ENCODE results near the gene ADAT3.

DNA sequence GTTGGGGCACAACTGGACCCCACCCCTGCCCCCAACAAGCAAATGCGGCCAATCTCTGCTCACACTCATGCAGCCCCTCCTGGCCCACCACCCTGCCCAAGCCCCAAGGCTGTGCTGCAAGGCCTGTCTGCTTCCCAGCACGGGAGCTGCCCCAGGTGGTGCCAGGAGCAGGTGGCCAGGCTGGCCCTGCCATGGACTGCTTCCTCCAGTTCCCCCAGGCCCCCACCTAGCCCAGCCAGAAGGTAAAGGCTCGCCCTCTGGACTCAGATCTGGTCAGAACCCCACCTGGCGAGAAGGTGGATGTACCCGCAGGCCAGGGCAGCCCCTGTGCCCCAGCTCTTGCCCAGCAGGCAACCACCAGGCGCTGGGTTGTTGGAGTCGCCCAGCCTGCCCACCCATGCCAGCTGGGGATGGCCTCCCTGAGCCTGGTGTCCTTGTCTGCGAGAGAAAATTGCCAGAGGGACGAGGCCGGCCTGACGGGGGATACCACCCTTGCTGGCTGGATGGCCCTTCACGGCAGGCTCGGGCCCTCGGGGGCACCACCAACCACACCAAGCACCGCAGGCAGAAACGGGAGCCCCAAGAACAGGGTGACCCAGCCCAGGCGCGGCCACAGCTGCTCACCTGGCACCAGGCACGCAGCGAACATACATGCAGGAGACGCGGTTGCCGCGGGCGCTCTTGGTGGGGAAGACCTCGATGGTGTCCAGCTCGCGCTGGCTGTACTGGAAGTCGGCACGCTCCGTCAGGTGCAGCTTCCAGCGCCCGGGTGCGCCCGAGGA is 24.4 kb upstream of the ADAT3 start:
- TF ChIP-seq, protein P1, sequence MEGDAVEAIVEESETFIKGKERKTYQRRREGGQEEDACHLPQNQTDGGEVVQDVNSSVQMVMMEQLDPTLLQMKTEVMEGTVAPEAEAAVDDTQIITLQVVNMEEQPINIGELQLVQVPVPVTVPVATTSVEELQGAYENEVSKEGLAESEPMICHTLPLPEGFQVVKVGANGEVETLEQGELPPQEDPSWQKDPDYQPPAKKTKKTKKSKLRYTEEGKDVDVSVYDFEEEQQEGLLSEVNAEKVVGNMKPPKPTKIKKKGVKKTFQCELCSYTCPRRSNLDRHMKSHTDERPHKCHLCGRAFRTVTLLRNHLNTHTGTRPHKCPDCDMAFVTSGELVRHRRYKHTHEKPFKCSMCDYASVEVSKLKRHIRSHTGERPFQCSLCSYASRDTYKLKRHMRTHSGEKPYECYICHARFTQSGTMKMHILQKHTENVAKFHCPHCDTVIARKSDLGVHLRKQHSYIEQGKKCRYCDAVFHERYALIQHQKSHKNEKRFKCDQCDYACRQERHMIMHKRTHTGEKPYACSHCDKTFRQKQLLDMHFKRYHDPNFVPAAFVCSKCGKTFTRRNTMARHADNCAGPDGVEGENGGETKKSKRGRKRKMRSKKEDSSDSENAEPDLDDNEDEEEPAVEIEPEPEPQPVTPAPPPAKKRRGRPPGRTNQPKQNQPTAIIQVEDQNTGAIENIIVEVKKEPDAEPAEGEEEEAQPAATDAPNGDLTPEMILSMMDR (IDR thresholded peaks at IDR 0.05; ENCODE audit: low read depth, low read length, poor library complexity, severe bottlenecking), result no peak
- TF ChIP-seq EZH2phosphoT487 (IDR thresholded peaks at IDR 0.05; ENCODE audit: borderline replicate concordance, low read length), result no peak
